ENCODE measurements around the gene BTBD2.

BTBD2 gene

DNA sequence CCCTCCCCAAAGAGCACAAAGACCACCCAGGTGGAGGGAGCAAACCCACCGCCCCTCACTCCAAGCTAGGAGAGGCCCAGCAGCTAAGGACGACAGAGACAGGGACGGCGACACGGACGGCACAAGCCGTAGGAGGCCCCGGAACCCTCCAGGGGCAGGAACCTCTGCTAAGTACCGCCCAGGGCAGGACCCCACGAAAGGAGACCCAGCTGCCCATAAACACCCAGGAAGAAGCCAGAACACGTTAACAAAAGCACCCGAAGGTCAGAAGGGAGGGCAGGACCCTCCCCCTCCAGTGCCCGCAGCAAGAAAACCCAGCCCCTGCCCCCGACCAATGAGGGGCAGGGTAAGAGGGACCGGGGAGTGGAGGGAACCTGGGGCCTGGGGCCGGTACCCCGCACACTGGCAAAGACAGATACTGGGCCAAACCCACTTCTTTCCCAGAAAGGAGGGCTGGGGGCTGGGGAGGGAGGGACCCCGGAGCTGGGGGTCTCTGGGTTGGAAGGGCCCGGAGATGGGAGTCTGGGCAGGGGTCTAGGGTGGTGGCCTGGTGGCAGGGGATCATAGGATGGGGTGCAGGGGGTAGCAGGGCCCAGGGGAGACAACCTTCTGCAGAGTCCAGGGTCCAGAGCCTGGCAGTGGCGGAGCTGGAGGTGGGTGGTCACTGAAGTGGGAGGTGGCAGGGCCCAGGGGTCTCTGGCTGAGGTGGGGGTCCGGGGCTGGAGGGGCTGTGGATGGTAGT, 2.4 kb downstream of the BTBD2 start:
- Histone ChIP-seq H3K9me2 (replicated peaks; ENCODE audit: insufficient read depth, low read length) (no peaks in the 10 kb centered on the region), H2AFZ (ENCODE audit: low read length) (no peak overlapping the region), H3K4me3 (ENCODE audit: low read length) (no peak overlapping the region), H3K9me3 (replicated peaks; ENCODE audit: insufficient read depth, low read length) (no peaks in the 10 kb centered on the region), H4K20me1 (ENCODE audit: insufficient read depth, low read length) (no peaks in the 10 kb centered on the region), H3K27me3 (replicated peaks; ENCODE audit: insufficient read depth, low read length) (no peaks in the 10 kb centered on the region), H3K27ac (ENCODE audit: low read length) (no peak overlapping the region), H3K4me2 (ENCODE audit: low read depth, low read length) (no peak overlapping the region), H3K36me3 (replicated peaks; ENCODE audit: insufficient read depth, low read length) (no peaks in the 10 kb centered on the region), H3K4me1 (ENCODE audit: low read length) (0 out of 2 replicates have a peak, but pooled peaks cover 5% of the 10 kb centered on the region), H3K9ac (ENCODE audit: low read length) (no peak overlapping the region), H3F3A (ENCODE audit: insufficient read depth, low read length) (peaks cover 6% of the 10 kb centered on the region), H3K79me2 (ENCODE audit: low read length) (peaks cover 49% of the 10 kb centered on the region)
- no peak for TF ChIP-seq EZH2phosphoT487 (IDR thresholded peaks at IDR 0.05; ENCODE audit: low read length)
- TF ChIP-seq EZH2 (optimal IDR thresholded peaks at IDR 0.05; ENCODE audit: low read depth, low read length), result no peak
- TF ChIP-seq CTCF (IDR thresholded peaks at IDR 0.05; ENCODE audit: low read length), result no peak
- no peak for DNase-seq

- no peaks in the 10 kb centered on the region for H3F3A ChIP-seq (ENCODE audit: insufficient read depth, low read length)
- TF ChIP-seq CTCF (IDR thresholded peaks at IDR 0.05; ENCODE audit: low read length), result no peak
- no peak for TF ChIP-seq EZH2phosphoT487 (IDR thresholded peaks at IDR 0.05; ENCODE audit: low read length)
- TF ChIP-seq EZH2 (optimal IDR thresholded peaks at IDR 0.05; ENCODE audit: low read depth, low read length), result no peak
- H3K9me2 ChIP-seq (replicated peaks; ENCODE audit: insufficient read depth, low read length), result no peaks in the 10 kb centered on the region
- no peak overlapping the region for H3K4me2 ChIP-seq (ENCODE audit: low read depth, low read length)
- H3K4me1 ChIP-seq (ENCODE audit: low read length), result 0 out of 2 replicates have a peak, but pooled peaks cover 2% of the 10 kb centered on the region
- no peak overlapping the region for H3K4me3 ChIP-seq (ENCODE audit: low read length)
- H3K27ac ChIP-seq (ENCODE audit: low read length), result no peak overlapping the region
- H3K27me3 ChIP-seq (replicated peaks; ENCODE audit: insufficient read depth, low read length), result no peaks in the 10 kb centered on the region
- no peak overlapping the region for H3K9ac ChIP-seq (ENCODE audit: low read length)
- H3K79me2 ChIP-seq (ENCODE audit: low read length), result peaks cover 46% of the 10 kb centered on the region
- no peaks in the 10 kb centered on the region for H3K36me3 ChIP-seq (replicated peaks; ENCODE audit: insufficient read depth, low read length)
- H4K20me1 ChIP-seq (ENCODE audit: insufficient read depth, low read length), result no peaks in the 10 kb centered on the region
- H3K9me3 ChIP-seq (replicated peaks; ENCODE audit: insufficient read depth, low read length), result no peaks in the 10 kb centered on the region
- no peak for DNase-seq
- no peak overlapping the region for H2AFZ ChIP-seq (ENCODE audit: low read length)
These were observed 4.3 kb downstream of the BTBD2 start for GRCh38 chr19:2011169-2011568.

- no peak for DNase-seq
- Histone ChIP-seq H3K27me3 (replicated peaks; ENCODE audit: insufficient read depth, low read length) (no peaks in the 10 kb centered on the region), H3K79me2 (ENCODE audit: low read length) (peaks cover 44% of the 10 kb centered on the region), H3F3A (ENCODE audit: insufficient read depth, low read length) (no peaks in the 10 kb centered on the region), H4K20me1 (ENCODE audit: insufficient read depth, low read length) (no peaks in the 10 kb centered on the region), H2AFZ (ENCODE audit: low read length) (no peak overlapping the region), H3K36me3 (replicated peaks; ENCODE audit: insufficient read depth, low read length) (no peaks in the 10 kb centered on the region), H3K4me3 (ENCODE audit: low read length) (no peak overlapping the region), H3K4me1 (ENCODE audit: low read length) (no peaks in the 10 kb centered on the region), H3K4me2 (ENCODE audit: low read depth, low read length) (no peak overlapping the region), H3K27ac (ENCODE audit: low read length) (no peak overlapping the region), H3K9ac (ENCODE audit: low read length) (no peak overlapping the region), H3K9me2 (replicated peaks; ENCODE audit: insufficient read depth, low read length) (no peaks in the 10 kb centered on the region), H3K9me3 (replicated peaks; ENCODE audit: insufficient read depth, low read length) (no peaks in the 10 kb centered on the region)
- TF ChIP-seq EZH2phosphoT487 (IDR thresholded peaks at IDR 0.05; ENCODE audit: low read length) (no peak), EZH2 (optimal IDR thresholded peaks at IDR 0.05; ENCODE audit: low read depth, low read length) (no peak), CTCF (IDR thresholded peaks at IDR 0.05; ENCODE audit: low read length) (no peak)
These were observed 5.3 kb downstream of the BTBD2 start for GRCh38 chr19:2010135-2010668.

Data from MM.1S (cell line).